Measurements from ENCODE around the gene CNNM3.

Gene CNNM3

DNA sequence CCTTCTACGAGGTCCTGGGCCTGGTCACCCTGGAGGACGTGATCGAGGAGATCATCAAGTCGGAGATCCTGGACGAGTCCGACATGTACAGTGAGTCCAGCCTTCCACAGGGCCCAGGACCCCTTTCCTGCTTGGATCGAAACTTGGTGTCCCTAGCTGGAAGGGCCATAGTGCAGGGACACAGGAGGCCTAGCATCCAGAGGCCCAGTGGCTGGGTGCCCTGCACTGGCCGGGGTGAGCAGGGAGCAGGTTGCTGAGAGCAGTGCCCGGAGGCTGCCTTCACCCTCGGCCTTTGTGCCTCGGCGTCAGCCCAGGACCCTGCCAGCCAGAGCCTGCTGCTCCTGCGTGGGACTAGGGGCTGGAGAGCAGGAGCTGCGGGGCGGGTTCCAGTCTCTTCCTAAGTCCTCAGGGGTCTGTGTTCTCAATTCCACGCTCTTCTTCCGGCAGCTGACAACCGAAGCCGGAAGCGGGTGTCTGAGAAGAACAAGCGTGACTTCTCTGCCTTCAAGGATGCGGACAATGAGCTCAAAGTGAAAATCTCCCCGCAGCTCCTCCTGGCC lies 18.9 kb upstream of the CNNM3 start:
- Mint-ChIP-seq H3K36me3 (ENCODE audit: low read depth) (no peaks in the 10 kb centered on the region), H3K4me1 (peaks cover 23% of the 10 kb centered on the region), H3K9me3 (no peaks in the 10 kb centered on the region), H3K27me3 (ENCODE audit: low read depth, poor library complexity) (peaks cover 2% of the 10 kb centered on the region), H3K27ac (no peak overlapping the region), H3K4me3 (no peak overlapping the region)
- DNase-seq = no peak
- no peak for TF ChIP-seq CTCF (IDR thresholded peaks at IDR 0.05)

DNA sequence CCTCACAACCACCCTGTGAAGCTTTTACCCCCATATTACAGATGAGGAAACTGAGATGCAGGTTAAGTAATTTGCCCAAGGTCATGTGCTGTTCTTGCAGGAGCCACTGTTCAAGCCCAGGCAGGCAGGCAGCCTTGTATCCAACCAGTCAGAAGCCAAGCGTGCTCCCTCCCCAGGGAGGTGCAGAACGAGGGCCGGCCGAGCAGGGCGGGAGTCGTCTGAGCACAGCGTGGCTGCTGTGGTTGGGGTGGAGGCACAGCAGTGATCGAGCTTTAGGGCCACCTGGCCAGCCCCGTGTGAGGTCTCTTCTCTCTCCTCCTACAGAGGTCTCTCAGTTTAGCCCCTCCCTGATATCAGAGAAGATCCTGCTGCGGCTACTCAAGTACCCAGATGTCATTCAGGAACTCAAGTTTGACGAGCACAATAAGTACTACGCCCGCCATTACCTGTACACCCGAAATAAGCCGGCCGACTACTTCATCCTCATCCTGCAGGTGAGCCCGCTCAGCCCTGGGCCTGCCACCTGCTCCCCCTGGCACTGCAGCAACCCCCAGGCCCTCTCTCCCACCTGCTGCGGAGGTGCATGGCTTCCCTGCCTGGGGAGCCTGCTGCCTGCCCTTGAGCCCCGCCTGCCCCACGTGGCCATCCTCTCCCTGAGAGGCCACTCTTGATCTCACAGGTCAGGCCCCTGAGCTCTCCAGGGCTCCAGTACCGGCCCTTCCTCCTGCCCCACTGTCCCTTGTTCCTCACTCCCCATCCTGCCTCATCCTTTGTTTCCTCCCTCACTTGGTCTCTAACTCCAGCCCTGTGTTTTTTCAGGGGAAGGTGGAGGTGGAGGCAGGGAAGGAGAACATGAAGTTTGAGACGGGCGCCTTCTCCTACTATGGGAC lies 17.1 kb upstream of the CNNM3 start:
- Mint-ChIP-seq H3K27me3 (ENCODE audit: low read depth, poor library complexity) (peaks cover 6% of the 10 kb centered on the region), H3K27ac (no peak overlapping the region), H3K4me3 (no peak overlapping the region), H3K36me3 (ENCODE audit: low read depth) (no peaks in the 10 kb centered on the region), H3K4me1 (peaks cover 7% of the 10 kb centered on the region), H3K9me3 (no peaks in the 10 kb centered on the region)
- DNase-seq = no peak
- TF ChIP-seq CTCF (IDR thresholded peaks at IDR 0.05) = no peak

GRCh38 chr2:96799623-96799935 lies 16.5 kb upstream of the CNNM3 start:
- Mint-ChIP-seq H3K27me3 (ENCODE audit: low read depth, poor library complexity) (peaks cover 6% of the 10 kb centered on the region), H3K4me1 (peaks cover under 1% of the 10 kb centered on the region), H3K36me3 (ENCODE audit: low read depth) (no peaks in the 10 kb centered on the region), H3K27ac (no peak overlapping the region), H3K4me3 (no peak overlapping the region), H3K9me3 (no peaks in the 10 kb centered on the region)
- TF ChIP-seq CTCF (IDR thresholded peaks at IDR 0.05) = no peak
- no peak for DNase-seq

DNA sequence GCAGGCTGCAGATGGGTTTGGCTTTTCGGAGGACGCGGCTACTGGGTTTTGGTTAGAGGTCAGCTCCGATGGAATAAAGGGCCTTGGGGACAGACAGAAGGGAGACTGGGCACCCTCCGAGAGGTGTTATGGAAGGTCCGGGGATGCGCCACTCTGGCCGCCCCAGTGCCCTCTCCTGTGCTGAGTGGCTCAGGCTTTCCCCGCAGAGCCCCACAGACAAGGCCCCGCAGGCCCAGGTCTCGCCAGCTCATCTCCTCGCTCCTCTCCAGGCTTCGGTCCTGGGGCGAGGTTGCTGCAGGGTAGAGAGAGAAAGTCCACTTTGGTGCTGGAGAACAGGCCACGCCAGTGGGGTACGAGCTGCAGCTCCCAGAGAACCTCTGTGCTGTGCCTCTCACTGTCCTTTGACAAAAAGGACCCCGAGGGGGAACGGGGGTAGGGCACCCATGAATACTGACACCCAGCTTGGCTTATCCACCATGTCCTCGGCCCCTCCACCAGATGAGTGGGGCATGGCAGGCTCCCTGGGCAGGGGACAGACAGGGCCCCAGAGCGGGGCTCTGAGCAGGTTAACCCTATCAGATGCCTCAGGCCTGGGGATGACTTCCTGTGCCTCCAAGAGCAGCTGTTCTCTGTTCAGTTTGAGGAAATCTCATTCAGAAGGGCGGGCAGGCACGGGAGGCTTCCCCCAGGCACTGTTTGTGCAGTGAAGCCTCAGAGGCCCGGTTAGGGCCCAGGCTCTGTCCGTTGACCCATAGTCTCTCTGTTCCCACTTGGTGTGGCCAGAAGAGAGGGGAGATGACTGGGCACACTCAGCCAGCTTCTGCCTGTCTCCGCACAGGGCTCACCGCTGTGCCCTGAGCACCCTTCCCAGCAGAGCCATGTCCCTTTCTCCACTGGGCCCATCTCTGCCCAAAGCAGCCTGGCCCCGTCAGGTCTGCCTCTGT lies 15.7 kb upstream of the CNNM3 start:
- Mint-ChIP-seq H3K27ac (no peak overlapping the region), H3K9me3 (no peaks in the 10 kb centered on the region), H3K27me3 (ENCODE audit: low read depth, poor library complexity) (peaks cover 6% of the 10 kb centered on the region), H3K4me1 (no peaks in the 10 kb centered on the region), H3K4me3 (no peak overlapping the region), H3K36me3 (ENCODE audit: low read depth) (no peaks in the 10 kb centered on the region)
- DNase-seq = no peak
- no peak for TF ChIP-seq CTCF (IDR thresholded peaks at IDR 0.05)

GRCh38 chr2:96801005-96801785 lies 14.9 kb upstream of the CNNM3 start:
- Mint-ChIP-seq H3K4me1 (no peaks in the 10 kb centered on the region), H3K9me3 (peaks cover 2% of the 10 kb centered on the region)

More at GRCh38 chr2:96801005-96801785, 14.9 kb upstream of the CNNM3 start:
- TF ChIP-seq CTCF (IDR thresholded peaks at IDR 0.05) = peak; percentile 78
- peaks cover 3% of the 10 kb centered on the region for H3K36me3 Mint-ChIP-seq (ENCODE audit: low read depth)
- peaks cover 5% of the 10 kb centered on the region for H3K27me3 Mint-ChIP-seq (ENCODE audit: low read depth, poor library complexity)
- H3K27ac Mint-ChIP-seq = no peak overlapping the region
- DNase-seq = peak; percentile 72
- no peak overlapping the region for H3K4me3 Mint-ChIP-seq

Measured in nephron progenitor cell (in vitro differentiated cells).